ENCODE results near the gene LHX4.

LHX4 gene

GRCh38 chr1:180235502-180236239 is 5.6 kb downstream of the LHX4 start:
- ChIA-PET POLR2A (no interaction called here), CTCF (no interaction called here)
- Histone ChIP-seq H3K27ac (ENCODE audit: insufficient read depth in 1 of 2, low read depth in 1 of 2, low read length in 2 of 2, poor library complexity in 1 of 2, severe bottlenecking in 2 of 2) (no peak overlapping the region), H3K27me3 (replicated peaks in 2 of 5; ENCODE audit: control insufficient read depth in 4 of 5, insufficient read depth in 5 of 5, low read length in 4 of 5) (peaks cover 28 to 100% (median 73%) of the 10 kb centered on the region in 5 experiments), H3K9me3 (ENCODE audit: control extremely low read depth in 1 of 5, control insufficient read depth in 4 of 5, insufficient read depth in 2 of 5, low read depth in 1 of 5, low read length in 4 of 5) (peaks cover 0 to 2% (median 0%) of the 10 kb centered on the region in 5 experiments), H3K36me3 (ENCODE audit: control insufficient read depth in 4 of 4, insufficient read depth in 4 of 4, low read length in 3 of 4) (no peaks in the 10 kb centered on the region), H3K4me3 (ENCODE audit: control insufficient read depth in 1 of 7, extremely low read depth in 1 of 7, insufficient read depth in 4 of 7, low read depth in 2 of 7, low read length in 6 of 7) (no peak overlapping the region), H3K4me1 (ENCODE audit: control extremely low read depth in 1 of 4, control insufficient read depth in 4 of 4, insufficient read depth in 4 of 4, low read length in 3 of 4) (peaks cover 0 to 39% (median 33%) of the 10 kb centered on the region in 4 experiments)
- 2% methylated on average over 44 of the region's 49 CpGs for WGBS (ENCODE audit: insufficient coverage)
- DNase-seq = peak in 1 of 3 donors; percentile 22

GRCh38 chr1:180236698-180237509 is 6.8 kb downstream of the LHX4 start:
- POLR2A ChIA-PET = interaction anchor here (0.9 kb wide), 1 partner anchor 13 kb away, joined by 6 read pairs; no protein-coding TSS in a partner anchor
- peak in 1 of 3 donors; percentile 17 for DNase-seq
- Histone ChIP-seq H3K4me1 (ENCODE audit: control extremely low read depth in 1 of 4, control insufficient read depth in 4 of 4, insufficient read depth in 4 of 4, low read length in 3 of 4) (peaks cover 0 to 27% (median 21%) of the 10 kb centered on the region in 4 experiments), H3K9me3 (ENCODE audit: control extremely low read depth in 1 of 5, control insufficient read depth in 4 of 5, insufficient read depth in 2 of 5, low read depth in 1 of 5, low read length in 4 of 5) (peaks cover 0 to 1% (median 0%) of the 10 kb centered on the region in 5 experiments), H3K4me3 (ENCODE audit: control insufficient read depth in 1 of 7, extremely low read depth in 1 of 7, insufficient read depth in 4 of 7, low read depth in 2 of 7, low read length in 6 of 7) (no peak overlapping the region), H3K27ac (ENCODE audit: insufficient read depth in 1 of 2, low read depth in 1 of 2, low read length in 2 of 2, poor library complexity in 1 of 2, severe bottlenecking in 2 of 2) (no peak overlapping the region), H3K27me3 (replicated peaks in 2 of 5; ENCODE audit: control insufficient read depth in 4 of 5, insufficient read depth in 5 of 5, low read length in 4 of 5) (peaks cover 33 to 100% (median 80%) of the 10 kb centered on the region in 5 experiments), H3K36me3 (ENCODE audit: control insufficient read depth in 4 of 4, insufficient read depth in 4 of 4, low read length in 3 of 4) (no peaks in the 10 kb centered on the region)
- CTCF ChIA-PET = no interaction called here
- WGBS (ENCODE audit: insufficient coverage) = 14% methylated on average over 9 of the region's 16 CpGs

GRCh38 chr1:180237869-180238476 is 7.9 kb downstream of the LHX4 start:
- no peak overlapping the region for H3K4me3 ChIP-seq (ENCODE audit: control insufficient read depth in 1 of 7, extremely low read depth in 1 of 7, insufficient read depth in 4 of 7, low read depth in 2 of 7, low read length in 6 of 7)
- 40% methylated on average over 1 of the region's 7 CpGs for WGBS (ENCODE audit: insufficient coverage)
- POLR2A ChIA-PET = no interaction called here

GRCh38 chr1:180238675-180239074 is 8.6 kb downstream of the LHX4 start:
- H3K36me3 ChIP-seq (ENCODE audit: control insufficient read depth in 4 of 4, insufficient read depth in 4 of 4, low read length in 3 of 4) = no peaks in the 10 kb centered on the region
- POLR2A ChIA-PET = interaction anchor here (0.6 kb wide), 2 partner anchors 904 to 1014 kb away, joined by 3 read pairs; no protein-coding TSS in a partner anchor
- H3K27me3 ChIP-seq (replicated peaks in 2 of 5; ENCODE audit: control insufficient read depth in 4 of 5, insufficient read depth in 5 of 5, low read length in 4 of 5) = peaks cover 35 to 94% (median 65%) of the 10 kb centered on the region in 5 experiments
- WGBS (ENCODE audit: insufficient coverage) = 19% methylated on average over 6 of the region's 7 CpGs
- peaks cover 0 to 20% (median 16%) of the 10 kb centered on the region in 4 experiments for H3K4me1 ChIP-seq (ENCODE audit: control extremely low read depth in 1 of 4, control insufficient read depth in 4 of 4, insufficient read depth in 4 of 4, low read length in 3 of 4)
- H3K9me3 ChIP-seq (ENCODE audit: control extremely low read depth in 1 of 5, control insufficient read depth in 4 of 5, insufficient read depth in 2 of 5, low read depth in 1 of 5, low read length in 4 of 5) = no peaks in the 10 kb centered on the region
- CTCF ChIA-PET = no interaction called here
- no peak for DNase-seq
- no peak overlapping the region for H3K27ac ChIP-seq (ENCODE audit: insufficient read depth in 1 of 2, low read depth in 1 of 2, low read length in 2 of 2, poor library complexity in 1 of 2, severe bottlenecking in 2 of 2)
- no peak overlapping the region for H3K4me3 ChIP-seq (ENCODE audit: control insufficient read depth in 1 of 7, extremely low read depth in 1 of 7, insufficient read depth in 4 of 7, low read depth in 2 of 7, low read length in 6 of 7)

More at GRCh38 chr1:180237869-180238476, 7.9 kb downstream of the LHX4 start:
- H3K27ac ChIP-seq (ENCODE audit: insufficient read depth in 1 of 2, low read depth in 1 of 2, low read length in 2 of 2, poor library complexity in 1 of 2, severe bottlenecking in 2 of 2) = no peak overlapping the region
- CTCF ChIA-PET = no interaction called here
- DNase-seq = peak in 1 of 3 donors; percentile 9
- peaks cover 0 to 26% (median 19%) of the 10 kb centered on the region in 4 experiments for H3K4me1 ChIP-seq (ENCODE audit: control extremely low read depth in 1 of 4, control insufficient read depth in 4 of 4, insufficient read depth in 4 of 4, low read length in 3 of 4)
- H3K36me3 ChIP-seq (ENCODE audit: control insufficient read depth in 4 of 4, insufficient read depth in 4 of 4, low read length in 3 of 4) = no peaks in the 10 kb centered on the region
- H3K9me3 ChIP-seq (ENCODE audit: control extremely low read depth in 1 of 5, control insufficient read depth in 4 of 5, insufficient read depth in 2 of 5, low read depth in 1 of 5, low read length in 4 of 5) = no peaks in the 10 kb centered on the region
- peaks cover 35 to 96% (median 69%) of the 10 kb centered on the region in 5 experiments for H3K27me3 ChIP-seq (replicated peaks in 2 of 5; ENCODE audit: control insufficient read depth in 4 of 5, insufficient read depth in 5 of 5, low read length in 4 of 5)

- no peak for DNase-seq
- Histone ChIP-seq H3K27me3 (replicated peaks in 2 of 5; ENCODE audit: control insufficient read depth in 4 of 5, insufficient read depth in 5 of 5, low read length in 4 of 5) (peaks cover 35 to 92% (median 64%) of the 10 kb centered on the region in 5 experiments), H3K4me1 (ENCODE audit: control extremely low read depth in 1 of 4, control insufficient read depth in 4 of 4, insufficient read depth in 4 of 4, low read length in 3 of 4) (peaks cover 0 to 15% (median 13%) of the 10 kb centered on the region in 4 experiments), H3K36me3 (ENCODE audit: control insufficient read depth in 4 of 4, insufficient read depth in 4 of 4, low read length in 3 of 4) (no peaks in the 10 kb centered on the region), H3K27ac (ENCODE audit: insufficient read depth in 1 of 2, low read depth in 1 of 2, low read length in 2 of 2, poor library complexity in 1 of 2, severe bottlenecking in 2 of 2) (no peak overlapping the region), H3K9me3 (ENCODE audit: control extremely low read depth in 1 of 5, control insufficient read depth in 4 of 5, insufficient read depth in 2 of 5, low read depth in 1 of 5, low read length in 4 of 5) (no peaks in the 10 kb centered on the region), H3K4me3 (ENCODE audit: control insufficient read depth in 1 of 7, extremely low read depth in 1 of 7, insufficient read depth in 4 of 7, low read depth in 2 of 7, low read length in 6 of 7) (no peak overlapping the region)
- ChIA-PET CTCF (no interaction called here), POLR2A (interaction anchor here (0.6 kb wide), 2 partner anchors 903 to 1014 kb away, joined by 3 read pairs; no protein-coding TSS in a partner anchor)
- 18% methylated on average over 8 of the region's 10 CpGs for WGBS (ENCODE audit: insufficient coverage)
Observed at GRCh38 chr1:180239145-180240096, 9.4 kb downstream of the LHX4 start.

All from common myeloid progenitor, CD34-positive (primary cell).